Natural killer cell (primary cell): ENCODE results near the gene EPHB2. TPM values are rescaled to one million over a fixed set of nuclear protein-coding genes. Genes with fewer than 3 reads are reported as not detected.

Source experiments
- ATAC-seq, 3 donors: fragments of 150-1000 bp in 2 of 3; fragments of 200-7000 bp in 1 of 3; cut with Tn5 transposase; 1 replicate in 1 of 3; 2 replicates in 2 of 3; pipeline ENCODE4 v1.10.0; 2021; ENCODE audit warnings: mild to moderate bottlenecking in 2 of 3, moderate library complexity in 2 of 3
- DNase-seq, 2 donors: peaks; one replicate each; pipeline versions ENCODE4 v3.0.0 to v3.0.0-alpha.2; 2013 to 2021; ENCODE audit warnings: mixed read lengths in 1 of 2
- H3K27ac ChIP-seq: one replicate; pipeline ENCODE4 v1.5.1; 2013; ENCODE audit warnings: mild to moderate bottlenecking, low read length
- H3K27me3 ChIP-seq: one replicate; pipeline ENCODE4 v1.6.1; 2013; ENCODE audit warnings: low read length; ENCODE audit not compliant: control insufficient read depth, insufficient read depth
- H3K36me3 ChIP-seq: one replicate; pipeline ENCODE4 v1.6.1; 2013; ENCODE audit warnings: low read length; ENCODE audit not compliant: control insufficient read depth, insufficient read depth
- H3K4me1 ChIP-seq: one replicate; pipeline ENCODE4 v1.6.1; 2013; ENCODE audit warnings: low read length; ENCODE audit not compliant: control insufficient read depth, insufficient read depth
- H3K4me3 ChIP-seq: one replicate; pipeline ENCODE4 v1.5.1; 2013; ENCODE audit warnings: low read length
- H3K9me3 ChIP-seq: one replicate; pipeline ENCODE4 v1.6.1; 2013; ENCODE audit warnings: low read length; ENCODE audit not compliant: control insufficient read depth, insufficient read depth
- H3K27ac Mint-ChIP-seq, 2 donors: one replicate each; pipeline ENCODE4 v1.8.0; 2022; ENCODE audit warnings: mild to moderate bottlenecking in 2 of 2, mixed read lengths in 2 of 2, moderate library complexity in 1 of 2
- H3K27me3 Mint-ChIP-seq, 2 donors: one replicate each; pipeline ENCODE4 v1.8.0; 2022; ENCODE audit warnings: low read depth in 2 of 2, mixed read lengths in 2 of 2
- H3K36me3 Mint-ChIP-seq: one replicate; pipeline ENCODE4 v1.8.0; 2022; ENCODE audit warnings: mixed read lengths
- H3K4me1 Mint-ChIP-seq, 2 donors: one replicate each; pipeline ENCODE4 v1.8.0; 2022; ENCODE audit warnings: mixed read lengths in 2 of 2
- H3K4me3 Mint-ChIP-seq: one replicate; pipeline ENCODE4 v1.8.0; 2022; ENCODE audit warnings: mild to moderate bottlenecking, moderate library complexity, mixed read lengths
- H3K9me3 Mint-ChIP-seq, 2 donors: one replicate each; pipeline ENCODE4 v1.8.0; 2022; ENCODE audit warnings: mixed read lengths in 2 of 2
- CTCF ChIP-seq: fragments of 200-600 bp; IDR thresholded peaks from one replicate; pipeline ENCODE4 v1.8.0; 2022; ENCODE audit warnings: antibody characterized with exemption
- WGBS: methylation state at CpG from one replicate; pipeline ENCODE4 v1.1.7; 2013; ENCODE audit warnings: missing lambda C conversion rate; ENCODE audit not compliant: insufficient coverage; 5-methylcytosine and 5-hydroxymethylcytosine counted together
- intact Hi-C: fragments of 100-400 bp; cut with micrococcal nuclease; formaldehyde crosslinking; loops from one replicate; pipeline ENCODE4 v1.14.2; 2022
- total RNA-seq, 4 donors: library from RNA; stranded (reverse); fragments of 120-200 nt in 1 of 4; gene quantifications; one replicate each; pipeline versions ENCODE4 v1.2.3 to v1.2.4, GENCODE V29; 2013 to 2022

The EPHB2 gene
- total RNA-seq, 3 donors from 2014 or later (not counting 1 experiment from before 2014, with no cell fraction given) = 0.14 to 0.23 TPM; not detected in 1

- Mint-ChIP-seq H3K27me3 (peaks cover 6 to 9% of the 10 kb centered on the region in 2 donors), H3K4me3 (no peak overlapping the region), H3K27ac (no peak overlapping the region), H3K4me1 (no peaks in the 10 kb centered on the region), H3K36me3 (no peaks in the 10 kb centered on the region), H3K9me3 (no peaks in the 10 kb centered on the region)
- H3K9me3 ChIP-seq = no peaks in the 10 kb centered on the region
- no peaks in the 10 kb centered on the region for H3K4me1 ChIP-seq
- ATAC-seq (no peak), DNase-seq (no peak)
- no peak for TF ChIP-seq CTCF
- H3K27me3 ChIP-seq = no peaks in the 10 kb centered on the region
- WGBS = 77% methylated on average over 7 of the region's 7 CpGs
- no peak overlapping the region for H3K27ac ChIP-seq
- H3K4me3 ChIP-seq = no peak overlapping the region
- no peaks in the 10 kb centered on the region for H3K36me3 ChIP-seq
- intact Hi-C loops = no loop called here
Measured at GRCh38 chr1:22915231-22915630, 204.6 kb downstream of the EPHB2 start.

DNA sequence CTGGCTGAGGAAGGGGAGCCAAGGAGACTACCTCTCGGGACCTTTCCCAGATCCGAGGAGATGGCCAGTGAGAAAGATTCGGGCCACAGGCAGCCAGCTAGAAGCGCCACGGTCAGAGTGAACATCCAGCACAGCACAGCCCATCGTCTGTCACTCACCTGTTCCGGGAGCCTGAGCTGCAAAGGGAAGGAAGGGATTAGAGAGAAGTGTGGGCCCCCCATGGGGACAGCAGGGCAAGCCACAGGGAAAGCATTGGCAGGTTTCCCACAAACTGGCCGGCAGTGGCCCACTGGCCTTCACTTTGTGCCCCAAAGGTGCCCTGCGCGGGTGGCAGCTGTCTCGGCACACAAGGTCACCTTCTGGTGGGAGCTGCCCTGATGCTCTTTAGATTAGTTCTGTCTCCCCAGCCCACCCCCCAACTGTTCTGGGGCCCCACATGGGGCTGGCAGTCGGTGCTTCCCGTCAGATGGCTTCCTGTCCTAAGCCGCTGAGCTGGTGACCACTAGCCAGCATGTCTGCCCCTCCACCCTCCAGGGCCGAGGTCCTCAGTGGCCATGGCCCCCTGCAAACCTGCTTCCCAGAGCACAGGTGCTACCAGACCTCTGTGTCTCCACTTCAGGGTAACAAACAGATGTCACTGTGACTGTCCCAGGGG, 205.3 kb downstream of the EPHB2 start:
- Histone ChIP-seq H3K27me3 (no peaks in the 10 kb centered on the region), H3K27ac (no peak overlapping the region), H3K4me1 (no peaks in the 10 kb centered on the region), H3K36me3 (no peaks in the 10 kb centered on the region), H3K9me3 (no peaks in the 10 kb centered on the region), H3K4me3 (no peak overlapping the region)
- DNase-seq = no peak
- no peak overlapping the region for H3K4me3 Mint-ChIP-seq
- no peak for ATAC-seq
- no peaks in the 10 kb centered on the region for H3K9me3 Mint-ChIP-seq
- TF ChIP-seq CTCF = no peak
- no peaks in the 10 kb centered on the region for H3K36me3 Mint-ChIP-seq
- H3K27ac Mint-ChIP-seq = no peak overlapping the region
- intact Hi-C loops = no loop called here
- peaks cover 6 to 9% of the 10 kb centered on the region in 2 donors for H3K27me3 Mint-ChIP-seq
- WGBS = 41% methylated on average over 15 of the region's 15 CpGs
- H3K4me1 Mint-ChIP-seq = no peaks in the 10 kb centered on the region

DNA sequence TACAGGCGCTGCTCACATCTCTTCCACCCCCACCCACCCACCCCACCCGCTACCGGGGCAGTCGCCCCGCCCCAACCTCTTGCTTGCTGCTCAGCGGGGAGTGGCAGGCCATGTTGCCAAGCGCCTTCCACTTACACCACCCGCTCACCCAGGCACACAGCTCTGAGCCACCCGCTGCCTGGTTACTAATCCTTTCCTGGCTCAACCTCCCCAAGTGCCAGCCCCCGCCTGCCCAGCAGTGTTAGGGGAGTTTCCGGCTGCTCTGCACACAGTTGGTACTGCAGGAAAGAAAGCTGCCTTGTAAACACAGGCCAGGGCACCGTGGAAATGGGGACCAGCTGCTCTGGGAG, 205.8 kb downstream of the EPHB2 start:
- Mint-ChIP-seq H3K4me3 (no peak overlapping the region), H3K36me3 (no peaks in the 10 kb centered on the region), H3K4me1 (no peaks in the 10 kb centered on the region), H3K9me3 (no peaks in the 10 kb centered on the region), H3K27ac (no peak overlapping the region), H3K27me3 (peaks cover 6 to 9% of the 10 kb centered on the region in 2 donors)
- Histone ChIP-seq H3K4me1 (no peaks in the 10 kb centered on the region), H3K27ac (no peak overlapping the region), H3K9me3 (no peaks in the 10 kb centered on the region), H3K4me3 (no peak overlapping the region), H3K27me3 (no peaks in the 10 kb centered on the region), H3K36me3 (no peaks in the 10 kb centered on the region)
- ATAC-seq = no peak
- no peak for TF ChIP-seq CTCF
- WGBS = 72% methylated on average over 12 of the region's 12 CpGs
- DNase-seq = no peak
- intact Hi-C loops = no loop called here

GRCh38 chr1:22917989-22918388, 207.3 kb downstream of the EPHB2 start:
- Mint-ChIP-seq H3K4me3 (no peak overlapping the region), H3K9me3 (no peaks in the 10 kb centered on the region), H3K4me1 (no peaks in the 10 kb centered on the region), H3K36me3 (no peaks in the 10 kb centered on the region), H3K27me3 (peaks cover 6 to 9% of the 10 kb centered on the region in 2 donors), H3K27ac (no peak overlapping the region)
- 80% methylated on average over 5 of the region's 5 CpGs for WGBS
- intact Hi-C loops = no loop called here
- ATAC-seq (no peak), DNase-seq (no peak)
- H3K9me3 ChIP-seq = no peaks in the 10 kb centered on the region
- no peaks in the 10 kb centered on the region for H3K4me1 ChIP-seq
- no peaks in the 10 kb centered on the region for H3K36me3 ChIP-seq
- TF ChIP-seq CTCF = no peak
- H3K4me3 ChIP-seq = no peak overlapping the region
- H3K27ac ChIP-seq = no peak overlapping the region
- H3K27me3 ChIP-seq = no peaks in the 10 kb centered on the region
